HG03108 (cell line): Measurements from ENCODE around the gene MCM9.
"Not testable (repeated sequence)": the region's sequence is repeated elsewhere in the genome, so short reads cannot be mapped to it uniquely, and the experiment has no call there.

Source experiments
- ATAC-seq: cut with Tn5 transposase; IDR thresholded peaks from one replicate; pipeline ENCODE4 v1.9.1; 2021; ENCODE audit warnings: moderate library complexity; ENCODE audit not compliant: unreplicated experiment

MCM9 gene

DNA sequence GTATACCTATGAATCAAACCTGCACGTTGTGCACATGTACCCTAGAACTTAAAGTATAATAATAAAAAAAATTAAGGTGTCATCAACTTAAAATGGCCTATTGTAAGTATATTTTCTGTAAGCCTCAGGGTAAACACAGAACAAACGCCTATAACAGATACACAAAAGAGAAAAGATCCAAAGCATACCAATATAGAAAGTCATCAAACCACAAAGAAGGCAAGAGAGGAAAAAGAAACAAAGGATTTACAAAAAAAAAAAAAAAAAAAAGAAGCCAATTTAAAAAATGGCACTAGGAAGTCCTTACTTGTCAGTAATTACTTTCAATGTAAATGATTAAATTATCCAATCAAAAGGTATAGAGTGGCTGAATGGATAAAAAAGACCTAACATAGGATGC, 65.6 kb downstream of the MCM9 start:
- no peak for ATAC-seq

DNA sequence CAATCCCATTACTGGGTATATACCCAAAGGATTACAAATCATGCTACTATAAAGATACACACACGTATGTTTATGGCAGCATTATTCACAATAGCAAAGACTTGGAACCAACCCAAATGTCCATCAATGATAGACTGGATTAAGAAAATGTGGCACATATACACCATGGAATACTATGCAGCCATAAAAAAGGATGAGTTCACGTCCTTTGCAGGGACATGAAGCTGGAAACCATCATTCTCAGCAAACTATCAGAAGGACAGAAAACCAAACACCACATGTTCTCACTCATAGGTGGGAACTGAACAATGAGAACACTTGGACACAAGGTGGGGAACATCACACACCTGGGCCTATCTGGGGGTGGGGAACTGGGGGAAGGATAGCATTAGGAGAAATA, 66.1 kb downstream of the MCM9 start:
- ATAC-seq = not testable (repeated sequence)

DNA sequence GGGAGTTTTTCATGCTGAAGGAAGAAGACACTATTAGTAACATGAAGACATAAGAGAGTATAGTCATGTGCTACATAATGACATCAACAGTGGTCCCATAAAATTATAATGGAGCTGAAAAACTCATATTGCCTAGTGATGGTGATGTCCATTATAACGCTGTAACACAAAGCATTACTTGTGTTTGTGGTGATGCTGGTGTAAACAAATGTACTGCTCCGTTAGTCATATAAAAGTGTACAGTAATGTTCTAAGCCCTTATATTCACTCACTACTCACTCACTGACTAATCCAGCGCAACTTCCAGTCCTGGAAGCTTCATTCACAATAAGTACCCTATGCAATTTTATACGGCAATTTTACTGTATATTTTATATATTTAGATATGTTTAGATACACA, 67.8 kb downstream of the MCM9 start:
- ATAC-seq = no peak

DNA sequence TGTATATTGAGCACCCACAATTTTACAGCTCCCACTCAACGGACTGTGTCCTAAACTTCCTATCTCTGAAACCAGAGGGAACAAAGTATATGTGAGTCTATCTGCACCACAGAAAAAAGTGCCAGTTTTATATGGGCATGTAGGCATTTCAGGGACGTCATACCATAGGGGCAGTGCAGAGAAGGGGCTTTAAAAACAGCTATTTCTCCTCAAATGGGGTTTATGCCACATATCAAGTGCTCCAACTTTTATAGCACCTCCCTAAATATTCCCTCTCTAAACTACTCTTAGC, 69.9 kb downstream of the MCM9 start:
- peak; percentile 23 for ATAC-seq

DNA sequence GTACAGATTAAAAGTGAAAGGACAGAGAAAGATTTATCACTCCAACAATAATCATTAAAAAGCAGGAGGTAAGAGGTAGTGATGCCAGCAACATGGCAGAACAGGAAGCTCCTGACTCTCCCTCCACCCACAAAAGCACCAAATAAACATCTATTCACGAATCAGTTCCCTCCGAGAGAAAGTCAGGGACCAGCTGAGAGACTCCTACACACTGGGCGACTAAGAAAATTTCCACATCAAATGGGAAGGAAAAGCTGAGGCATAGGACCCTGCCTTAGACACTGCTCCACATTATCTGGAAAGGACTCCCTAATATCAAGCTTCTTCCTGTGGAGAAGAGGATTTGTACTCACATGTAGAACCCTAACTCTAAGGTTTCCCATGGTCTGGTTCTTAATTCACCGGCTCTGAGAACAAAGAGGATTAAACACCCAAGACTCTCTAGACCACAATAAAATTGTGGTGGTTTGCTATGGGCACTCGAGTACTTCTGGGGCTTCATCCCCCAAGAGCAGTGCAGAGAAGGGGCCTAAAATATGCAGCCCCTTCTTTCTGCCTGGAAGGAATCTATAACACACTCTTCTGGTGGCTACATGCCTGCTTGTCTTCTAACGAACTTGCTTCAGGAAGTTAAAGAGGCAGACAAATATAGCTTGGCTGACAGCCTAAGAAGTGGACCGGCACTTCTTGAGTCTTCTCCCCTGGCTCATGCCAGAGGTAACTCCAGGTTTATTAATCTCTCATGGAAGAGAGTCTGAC, 70.4 kb downstream of the MCM9 start:
- peak; percentile 51 for ATAC-seq

DNA sequence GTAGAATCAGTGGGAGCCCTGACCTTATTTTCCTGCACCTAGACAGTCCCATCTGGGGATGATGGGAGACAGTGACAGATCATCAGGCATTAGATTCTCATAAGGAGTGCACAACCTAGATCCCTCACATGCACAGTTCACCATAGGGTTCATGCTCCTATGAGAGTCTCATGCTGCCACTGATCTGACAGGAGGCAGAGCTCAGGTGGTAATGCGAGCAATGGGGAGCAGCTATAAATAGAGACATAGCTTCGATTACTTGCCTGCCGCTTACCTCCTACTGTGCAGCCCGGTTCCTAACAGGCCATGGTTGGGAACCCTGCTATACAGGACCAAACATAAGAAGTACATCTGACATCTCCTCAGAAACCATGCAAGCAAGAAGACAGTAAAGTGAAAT, 72.5 kb downstream of the MCM9 start:
- ATAC-seq = no peak

DNA sequence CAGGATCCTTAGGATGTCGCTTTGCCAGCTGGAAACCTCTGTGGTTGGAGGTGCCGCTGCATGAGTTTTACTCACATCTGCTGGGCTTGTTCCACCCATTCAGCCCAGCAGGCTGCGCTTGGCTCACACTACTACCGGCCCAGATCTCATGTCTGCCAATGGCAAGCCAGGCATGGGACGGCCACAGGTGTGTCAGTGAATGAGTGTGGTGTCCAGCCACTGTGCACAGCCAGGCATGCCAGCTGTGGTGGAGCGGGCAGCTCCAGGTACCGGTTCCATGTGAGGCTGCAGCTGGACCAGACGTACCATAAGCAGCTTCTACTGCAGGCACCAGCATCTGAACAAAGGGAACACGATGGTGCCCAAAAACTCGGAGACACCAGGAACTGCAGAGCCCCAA, 74.1 kb downstream of the MCM9 start:
- ATAC-seq = no peak

DNA sequence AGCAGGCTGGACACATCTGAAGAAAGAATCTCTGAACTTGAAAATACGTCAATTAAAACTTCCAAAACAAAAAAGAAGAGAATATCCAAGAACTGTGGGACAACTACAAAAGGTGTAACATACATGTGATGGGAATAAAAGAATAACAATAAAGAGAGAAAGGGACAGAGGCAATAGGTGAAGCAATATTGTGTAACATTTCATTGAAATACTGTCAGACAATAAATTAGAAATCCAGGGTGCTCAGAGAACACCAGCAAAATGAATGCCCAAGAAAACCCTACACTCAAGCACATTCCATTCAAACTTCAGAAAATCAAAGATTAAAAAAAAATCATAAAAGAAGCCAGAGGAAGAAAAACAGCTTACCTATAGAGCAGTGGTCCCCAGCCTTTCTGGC, 74.6 kb downstream of the MCM9 start:
- ATAC-seq = no peak

DNA sequence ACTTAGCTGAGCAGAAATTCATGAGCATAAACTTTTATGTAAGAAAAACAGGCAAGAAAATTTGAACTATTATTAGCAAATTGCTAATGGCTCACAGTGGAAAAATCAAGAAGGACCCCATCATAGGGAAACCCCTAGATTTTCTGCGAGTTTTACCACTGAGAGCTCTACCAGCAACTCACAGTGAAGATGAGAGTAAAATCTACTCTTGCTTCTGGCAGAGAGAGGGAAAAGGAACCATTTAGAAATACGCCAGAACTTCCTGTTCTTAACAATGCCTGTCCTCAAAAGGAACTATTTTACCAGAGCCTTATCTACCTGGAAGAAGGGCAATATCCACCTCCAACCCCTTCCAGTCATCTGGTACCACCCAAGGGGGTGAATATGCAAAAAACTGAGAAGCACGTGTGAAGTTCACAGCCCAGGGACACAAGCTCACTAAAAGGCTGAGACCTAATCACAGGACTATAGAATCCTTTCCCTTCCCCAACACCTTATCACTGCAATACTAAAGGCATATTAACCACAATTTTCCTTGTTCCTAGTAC, 75.4 kb downstream of the MCM9 start:
- no peak for ATAC-seq

DNA sequence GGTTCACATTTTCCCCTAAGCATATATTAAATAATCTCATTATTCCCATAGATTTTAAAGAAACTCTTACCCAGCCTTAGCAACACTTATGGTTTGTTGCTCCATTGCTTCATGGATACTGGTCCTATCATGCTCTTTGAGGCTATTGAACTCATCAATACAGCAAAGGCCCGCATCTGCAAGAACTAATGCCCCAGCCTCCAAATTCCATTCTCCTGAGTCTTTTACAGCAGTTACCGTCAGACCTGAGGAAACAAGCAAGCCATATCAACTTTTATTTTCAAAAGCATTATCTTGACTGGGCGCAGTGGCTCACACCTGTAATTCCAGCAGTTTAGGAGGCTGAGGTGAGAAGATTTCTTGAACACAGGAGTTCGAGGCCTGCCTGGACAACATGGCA, 78.7 kb downstream of the MCM9 start:
- ATAC-seq = no peak

DNA sequence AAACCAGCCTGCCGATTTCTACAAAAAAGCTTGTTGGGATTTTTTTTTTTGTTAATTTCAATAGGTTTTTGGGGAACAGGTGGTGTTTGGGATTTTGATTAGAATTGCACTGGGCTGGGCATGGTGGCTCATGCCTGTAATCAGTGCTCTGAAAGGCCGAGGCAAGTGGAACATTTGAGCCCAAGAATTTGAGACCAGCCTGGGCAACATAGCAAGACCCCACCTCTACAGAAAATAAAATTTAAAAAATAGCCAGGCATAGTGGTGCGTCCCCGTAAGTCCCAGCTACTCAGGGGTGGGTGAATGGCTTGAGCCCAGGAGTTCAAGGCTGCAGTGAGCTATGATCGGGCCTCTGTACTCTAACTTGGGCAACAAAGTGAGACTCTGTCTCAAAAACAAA, 81.6 kb downstream of the MCM9 start:
- ATAC-seq = no peak

DNA sequence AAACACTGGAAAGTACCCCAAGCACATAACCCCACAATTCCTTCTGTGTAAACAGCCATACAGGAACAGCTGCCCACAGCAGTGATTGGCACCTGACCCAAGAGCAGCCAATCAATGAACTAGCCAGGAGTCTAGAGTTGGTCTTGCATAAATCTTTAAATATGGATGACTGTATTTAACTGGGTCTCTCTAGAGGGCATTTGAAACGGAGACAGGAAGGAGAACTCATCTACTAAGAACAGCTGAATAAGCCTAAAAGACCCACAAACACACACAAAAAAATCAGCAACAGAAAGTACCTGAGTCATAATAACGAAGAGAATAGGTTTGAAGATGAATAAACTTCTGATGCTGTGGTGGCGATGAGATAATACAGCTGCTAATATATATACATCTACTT, 90.0 kb downstream of the MCM9 start:
- ATAC-seq = peak; percentile 51

DNA sequence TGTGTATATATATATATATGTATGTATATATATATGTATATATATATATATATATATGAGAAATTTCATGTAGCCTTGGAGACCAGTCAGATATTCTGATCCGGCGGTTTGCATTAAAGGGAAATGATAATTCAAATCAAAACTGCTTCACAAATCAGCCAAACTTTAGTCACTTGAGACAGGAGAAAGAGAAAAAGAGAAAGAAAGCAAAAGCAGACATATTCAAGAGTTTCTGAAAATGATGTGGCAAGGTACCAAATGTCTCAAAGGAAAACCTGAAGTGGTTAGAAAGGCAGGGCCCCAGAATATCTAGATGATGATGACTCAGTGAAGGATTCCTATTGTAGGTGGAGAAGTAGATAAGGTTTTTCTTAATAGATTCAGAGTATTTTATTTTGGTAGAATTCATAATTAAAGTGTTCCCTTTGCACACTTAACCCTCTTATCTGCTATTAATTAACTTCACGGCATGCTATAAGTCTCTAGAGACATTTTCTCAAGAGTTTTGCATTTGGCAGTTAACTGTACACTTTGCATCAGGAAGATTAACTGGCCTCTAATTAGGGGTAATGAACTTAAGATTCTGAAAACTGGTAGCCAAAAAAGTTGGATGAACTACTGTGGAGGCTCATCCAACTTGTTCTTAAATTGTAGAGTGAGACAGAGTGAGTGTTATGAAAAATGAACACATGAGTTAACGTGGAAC, 91.1 kb downstream of the MCM9 start:
- ATAC-seq = peak; percentile 87

DNA sequence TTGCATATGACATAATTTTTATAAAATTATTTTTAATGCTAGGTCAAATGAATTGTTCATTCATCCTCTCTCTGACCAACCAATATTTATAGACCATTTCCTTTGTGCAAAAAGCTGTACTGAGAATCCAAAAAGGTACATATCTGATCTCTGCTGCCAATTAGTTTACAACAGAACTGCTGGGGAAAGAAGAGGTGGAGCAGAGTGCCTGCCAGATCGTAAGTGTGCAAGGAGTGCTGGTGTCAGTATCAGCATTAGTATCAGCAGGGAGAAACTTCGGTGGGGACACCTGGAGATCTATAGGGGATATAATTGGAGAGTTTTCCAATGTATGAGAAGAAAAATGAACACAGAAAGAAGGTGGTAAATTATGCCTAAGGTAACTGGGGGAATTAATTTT, 104.3 kb downstream of the MCM9 start:
- no peak for ATAC-seq

DNA sequence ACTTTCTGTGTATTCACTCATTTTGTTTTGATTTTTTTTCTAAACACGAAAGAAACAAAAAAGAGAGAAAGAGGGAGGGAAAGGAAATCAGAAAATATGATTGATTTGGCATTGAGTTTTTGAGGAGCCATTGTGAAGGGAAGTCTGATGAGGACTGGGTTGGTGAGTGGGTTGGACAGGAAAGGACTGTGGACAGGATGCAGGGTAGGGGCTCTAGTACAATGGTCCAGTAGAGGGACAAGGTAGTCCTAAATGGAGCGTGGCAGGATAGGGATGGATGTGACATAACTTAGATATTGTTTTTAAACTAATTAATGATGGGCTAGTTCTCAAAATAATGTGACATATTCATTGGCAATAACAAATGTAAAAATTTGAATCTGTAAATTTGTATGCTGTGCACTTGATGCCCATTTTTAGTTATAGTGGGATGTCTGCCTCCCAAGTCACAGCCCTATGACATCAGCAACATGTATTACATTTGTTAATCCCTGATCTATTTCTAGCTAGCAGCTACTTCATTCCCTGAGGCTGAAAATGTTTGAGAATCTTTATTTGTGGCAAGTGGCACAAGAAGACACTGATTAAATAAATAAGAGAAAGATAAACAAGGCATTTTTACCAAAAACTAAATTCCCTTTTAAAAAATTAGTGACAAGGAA, 105.0 kb downstream of the MCM9 start:
- no peak for ATAC-seq

DNA sequence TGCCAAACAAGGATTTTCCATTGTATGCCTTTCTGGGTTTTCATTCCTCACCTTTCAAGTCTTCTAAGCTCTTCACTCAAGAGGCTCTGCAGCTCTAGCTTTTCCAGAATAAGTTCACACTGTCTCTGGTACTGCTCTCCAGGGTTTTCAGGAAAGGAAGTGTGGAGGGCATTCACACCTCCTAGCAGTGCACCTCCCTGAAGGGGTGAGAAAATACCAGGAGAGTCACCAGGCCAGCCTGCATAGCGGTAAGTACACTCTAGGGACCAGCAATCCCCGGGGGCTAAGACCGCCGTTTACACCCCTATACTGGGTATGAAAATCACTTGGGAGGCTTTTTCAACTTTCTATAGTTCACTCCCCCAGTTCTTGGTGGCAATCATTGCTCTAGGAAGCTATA, 108.9 kb downstream of the MCM9 start:
- no peak for ATAC-seq

DNA sequence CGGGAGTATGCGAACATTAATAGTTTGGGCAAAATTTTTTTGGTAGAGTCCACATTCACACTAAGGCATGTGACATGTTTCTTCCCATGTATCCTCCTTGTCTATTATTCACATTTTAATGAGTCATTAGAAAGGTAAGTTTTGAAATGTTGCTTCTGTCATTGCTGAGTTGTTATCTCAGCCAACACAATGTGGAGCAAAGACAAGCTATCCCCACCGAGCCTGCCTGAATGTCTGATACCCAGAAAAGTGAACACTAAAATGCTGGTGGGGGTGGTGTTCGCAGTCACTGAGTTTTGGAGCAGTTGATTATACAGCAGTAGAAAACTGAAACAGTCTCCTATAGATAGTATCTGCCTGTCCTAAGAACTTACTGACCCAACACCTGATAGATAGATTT, 109.3 kb downstream of the MCM9 start:
- no peak for ATAC-seq

DNA sequence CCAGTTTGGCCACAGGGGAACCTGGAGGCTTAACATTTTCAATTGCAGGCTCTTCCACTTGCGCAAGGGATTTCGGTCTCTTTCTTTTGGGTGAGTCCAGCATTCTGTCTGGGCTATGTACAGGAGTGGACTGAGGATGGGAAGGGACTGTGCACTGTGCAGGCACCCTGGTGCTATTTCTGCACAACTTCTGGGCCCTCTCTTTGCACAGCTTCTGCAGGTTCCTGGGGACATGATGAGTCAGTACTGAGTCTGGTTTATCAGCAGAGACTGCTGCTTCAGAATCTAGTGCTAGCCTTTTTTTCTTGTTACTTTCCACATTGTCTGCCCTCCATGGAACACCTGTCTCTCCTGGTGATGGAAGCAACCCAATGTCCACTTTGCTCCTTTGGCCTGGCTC, 119.5 kb downstream of the MCM9 start:
- ATAC-seq = no peak

DNA sequence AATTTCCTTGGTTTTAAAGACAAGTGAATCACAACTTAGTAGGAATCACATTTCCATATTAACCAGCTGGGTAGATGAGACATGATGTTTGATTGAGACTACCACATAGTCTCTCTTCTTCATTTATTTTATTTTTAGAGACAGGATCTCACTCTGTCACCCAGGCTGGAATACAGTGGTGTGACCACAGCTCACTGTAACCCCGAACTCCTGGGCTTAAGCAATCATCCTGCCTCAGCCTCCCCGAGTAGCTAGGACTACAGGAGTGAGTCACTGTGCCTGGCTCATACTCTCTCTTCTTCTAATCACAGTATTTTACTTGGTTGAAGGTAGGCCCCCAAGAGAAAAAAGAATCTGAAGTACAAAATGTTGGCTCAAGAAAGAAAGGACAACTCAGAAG, 121.2 kb downstream of the MCM9 start:
- ATAC-seq = no peak

DNA sequence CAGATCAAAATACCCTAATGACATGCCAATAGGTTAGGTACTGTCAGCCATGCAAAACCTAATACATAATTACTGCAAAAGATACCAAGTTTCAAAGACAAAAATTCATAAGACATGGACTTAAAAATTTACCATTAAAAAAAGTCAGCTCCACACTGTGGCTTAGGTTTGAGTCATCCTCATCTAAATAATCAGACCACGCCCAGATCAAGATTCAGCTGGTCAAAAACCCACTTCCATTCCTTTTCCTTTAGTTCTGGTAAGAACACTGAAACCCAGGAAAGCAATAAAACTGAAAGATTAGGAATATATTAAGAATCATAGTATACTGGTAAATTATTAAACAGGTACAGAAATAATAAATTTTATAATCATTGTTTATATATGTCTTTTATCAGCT, 122.0 kb downstream of the MCM9 start:
- no peak for ATAC-seq

DNA sequence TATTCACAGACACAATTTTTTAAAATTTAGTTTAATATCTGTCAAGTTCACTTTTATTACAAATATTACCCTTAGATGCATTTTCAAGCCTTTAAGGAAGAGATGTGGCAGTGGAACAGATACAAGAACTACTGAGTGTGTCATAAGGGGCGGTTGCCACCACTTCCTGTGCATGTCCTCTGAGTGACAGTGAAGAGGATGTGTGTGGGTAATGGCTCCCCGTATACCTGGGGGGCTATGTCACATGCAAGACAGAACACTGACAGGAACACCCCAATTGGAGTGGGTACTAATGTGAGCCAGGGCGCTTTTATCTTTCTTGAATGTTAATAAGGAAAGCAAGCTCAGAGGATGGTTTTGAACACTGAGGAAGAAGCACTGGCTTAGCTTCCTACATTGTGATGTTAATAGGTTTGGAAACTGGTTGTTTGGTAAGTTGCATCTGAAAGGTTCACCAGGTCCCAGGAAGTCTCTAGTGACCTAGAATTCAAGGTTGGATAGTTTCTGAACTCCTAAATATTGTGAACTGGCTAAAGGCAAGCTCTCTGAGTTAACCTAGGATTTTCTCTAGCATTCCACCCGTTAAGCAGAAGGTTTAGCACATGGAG, 124.4 kb downstream of the MCM9 start:
- peak; percentile 80 for ATAC-seq
